ENCODE results near the gene COL28A1.
"Not testable (repeated sequence)": the region's sequence is repeated elsewhere in the genome, so short reads cannot be mapped to it uniquely, and the experiment has no call there.

COL28A1 gene

GRCh38 chr7:7416031-7416858, 119.4 kb downstream of the COL28A1 start:
- DNase-seq (ENCODE audit: low spot score): no peak

- DNase-seq (ENCODE audit: low spot score): no peak
Observed at GRCh38 chr7:7414791-7415603, 120.7 kb downstream of the COL28A1 start.

GRCh38 chr7:7408001-7408770, 127.5 kb downstream of the COL28A1 start:
- DNase-seq (ENCODE audit: low spot score): no peak

- DNase-seq (ENCODE audit: low spot score): no peak
Observed at GRCh38 chr7:7405461-7405860, 130.2 kb downstream of the COL28A1 start.

- no peak for DNase-seq (ENCODE audit: low spot score)
Observed at GRCh38 chr7:7399707-7400106, 136.0 kb downstream of the COL28A1 start.

- no peak for DNase-seq (ENCODE audit: low spot score)
Observed at GRCh38 chr7:7395785-7396184, 139.9 kb downstream of the COL28A1 start.

- not testable (repeated sequence) for DNase-seq (ENCODE audit: low spot score)
Observed at GRCh38 chr7:7388164-7388563, 147.5 kb downstream of the COL28A1 start.

GRCh38 chr7:7385421-7385820, 150.3 kb downstream of the COL28A1 start:
- DNase-seq (ENCODE audit: low spot score): no peak

- no peak for DNase-seq (ENCODE audit: low spot score)
Observed at GRCh38 chr7:7384228-7384627, 151.4 kb downstream of the COL28A1 start.

- DNase-seq (ENCODE audit: low spot score): no peak
Observed at GRCh38 chr7:7375538-7375937, 160.1 kb downstream of the COL28A1 start.

- DNase-seq (ENCODE audit: low spot score): no peak
Observed at GRCh38 chr7:7370076-7370475, 165.6 kb downstream of the COL28A1 start.

GRCh38 chr7:7369134-7369533, 166.5 kb downstream of the COL28A1 start:
- DNase-seq (ENCODE audit: low spot score): no peak

GRCh38 chr7:7354674-7355073, 181.0 kb downstream of the COL28A1 start:
- DNase-seq (ENCODE audit: low spot score): no peak

GRCh38 chr7:7352845-7353244, 182.8 kb downstream of the COL28A1 start:
- DNase-seq (ENCODE audit: low spot score): peak; percentile 8

GRCh38 chr7:7351832-7352231, 183.8 kb downstream of the COL28A1 start:
- DNase-seq (ENCODE audit: low spot score): no peak

- no peak for DNase-seq (ENCODE audit: low spot score)
Observed at GRCh38 chr7:7351156-7351555, 184.5 kb downstream of the COL28A1 start.

GRCh38 chr7:7349156-7349555, 186.5 kb downstream of the COL28A1 start:
- DNase-seq (ENCODE audit: low spot score): no peak

- no peak for DNase-seq (ENCODE audit: low spot score)
Observed at GRCh38 chr7:7347045-7347444, 188.6 kb downstream of the COL28A1 start.

GRCh38 chr7:7344583-7344982, 191.1 kb downstream of the COL28A1 start:
- DNase-seq (ENCODE audit: low spot score): no peak

- DNase-seq (ENCODE audit: low spot score): no peak
Observed at GRCh38 chr7:7335909-7336308, 199.8 kb downstream of the COL28A1 start.

- no peak for DNase-seq (ENCODE audit: low spot score)
Observed at GRCh38 chr7:7335215-7335614, 200.5 kb downstream of the COL28A1 start.

GRCh38 chr7:7333610-7334009, 202.1 kb downstream of the COL28A1 start:
- no peak for DNase-seq (ENCODE audit: low spot score)
